Measurements from ENCODE around the gene LDOC1.

DNA sequence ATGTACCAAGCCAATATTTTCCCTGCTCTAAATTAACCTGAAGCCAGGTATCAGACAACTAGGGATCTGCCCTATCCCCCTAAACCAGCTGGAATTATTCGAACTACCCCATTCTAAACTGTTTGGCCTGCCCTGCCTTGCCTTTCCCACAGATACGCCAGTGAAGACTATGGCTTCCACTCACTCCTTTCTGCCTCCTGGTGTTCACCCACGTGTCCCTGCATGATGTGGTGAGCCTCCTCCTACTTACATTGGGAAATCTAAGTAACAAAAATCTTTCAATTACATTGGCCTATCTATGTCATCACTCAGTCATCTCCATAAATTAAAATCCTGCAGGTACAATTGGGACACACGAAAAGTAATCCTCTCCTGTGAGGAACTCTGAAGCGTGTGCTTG, 6.1 kb upstream of the LDOC1 start:
- TF ChIP-seq POLR2AphosphoS5 (IDR thresholded peaks at IDR 0.05) (no peak), CTCF (IDR thresholded peaks at IDR 0.05 in 8 of 11, conservative IDR thresholded peaks at IDR 0.05 in 3 of 11) (no peak), POLR2A (IDR thresholded peaks at IDR 0.05) (no peak)

Measured in spleen (tissue), 7 donors.